H1 (cell line): ENCODE data around the gene STAC. TPM values are rescaled to one million over a fixed set of nuclear protein-coding genes. Genes with fewer than 3 reads are reported as not detected.

Source experiments
- CTCF ChIA-PET: fragments of 300-600 bp; sonication (Branson Sonifier 250); formaldehyde crosslinking; loops from one replicate; lab custom pipeline; 2021; ENCODE audit not compliant: partially characterized antibody; lab: Charles Lee
- POLR2A ChIA-PET: fragments of 300-600 bp; sonication (Branson Sonifier 250); formaldehyde crosslinking; loops from one replicate; lab custom pipeline; 2021; ENCODE audit warnings: inconsistent platforms; ENCODE audit not compliant: partially characterized antibody; lab: Charles Lee
- DNase-seq, 2 experiments: peaks; one replicate each; pipeline versions ENCODE4 v3.0.0 to v3.0.0-alpha.2; 2010 to 2022; ENCODE audit warnings: low spot score in 2 of 2, low read depth in 1 of 2, mixed read lengths in 1 of 2
- FAIRE-seq: peaks from 2 replicates; lab custom pipeline; 2011; peaks lifted over from hg19 to GRCh38; lab: Jason Lieb, UNC
- H2AFZ ChIP-seq: 2 replicates; pipeline ENCODE4 v1.8.1; 2012; ENCODE audit warnings: low read length, inconsistent platforms
- H2AK5ac ChIP-seq: 2 replicates; pipeline ENCODE4 v1.6.1; 2013; ENCODE audit warnings: low read depth, low read length
- H2BK120ac ChIP-seq: replicated peaks from 2 replicates; pipeline ENCODE3; 2013; ENCODE audit warnings: low read depth, low read length, inconsistent platforms
- H2BK12ac ChIP-seq: 2 replicates; pipeline ENCODE4 v1.6.1; 2013; ENCODE audit warnings: low read depth, low read length
- H2BK15ac ChIP-seq: 2 replicates; pipeline ENCODE4 v1.6.1; 2013; ENCODE audit warnings: low read length
- H2BK20ac ChIP-seq: 2 replicates; pipeline ENCODE4 v1.6.1; 2013; ENCODE audit warnings: low read length
- H2BK5ac ChIP-seq: 2 replicates; pipeline ENCODE4 v1.6.1; 2013; ENCODE audit warnings: low read depth, low read length
- H3K14ac ChIP-seq: 2 replicates; pipeline ENCODE4 v1.6.1; 2013; ENCODE audit warnings: inconsistent platforms; ENCODE audit not compliant: insufficient read length
- H3K18ac ChIP-seq: 2 replicates; pipeline ENCODE4 v1.6.1; 2013; ENCODE audit warnings: low read length; ENCODE audit errors: extremely low read depth
- H3K23ac ChIP-seq: 2 replicates; pipeline ENCODE4 v1.6.1; 2013; ENCODE audit warnings: inconsistent platforms; ENCODE audit not compliant: insufficient read length
- H3K23me2 ChIP-seq: 2 replicates; pipeline ENCODE4 v1.6.1; 2013; ENCODE audit warnings: low read depth, low read length
- H3K27ac ChIP-seq: 2 replicates; pipeline ENCODE4 v1.6.1; 2011; ENCODE audit warnings: low read depth, low read length, inconsistent platforms
- H3K27me3 ChIP-seq, 4 experiments: replicated peaks in 1 of 4; 1 replicate in 1 of 4; 2 replicates in 3 of 4; pipeline versions ENCODE4 v1.6.1 to v1.8.1; 2011 to 2013; ENCODE audit warnings: low read length in 3 of 4, mild to moderate bottlenecking in 3 of 4, inconsistent platforms in 2 of 4, mixed read lengths in 2 of 4, moderate library complexity in 1 of 4; ENCODE audit not compliant: control insufficient read depth in 3 of 4, insufficient read depth in 3 of 4; ENCODE audit errors: extremely low read depth in 1 of 4
- H3K36me3 ChIP-seq, 4 experiments: 2 replicates each; pipeline versions ENCODE4 v1.6.1 to v1.8.1; 2011 to 2013; ENCODE audit warnings: mild to moderate bottlenecking in 4 of 4, low read length in 3 of 4, moderate library complexity in 2 of 4, control low read depth in 1 of 4, inconsistent platforms in 1 of 4; ENCODE audit not compliant: insufficient read depth in 4 of 4, control insufficient read depth in 2 of 4
- H3K4ac ChIP-seq: replicated peaks from 2 replicates; pipeline ENCODE3; 2013; ENCODE audit warnings: low read length, low read depth, mixed read lengths, inconsistent platforms; ENCODE audit not compliant: insufficient read length
- H3K4me1 ChIP-seq, 4 experiments: replicated peaks in 1 of 4; 1 replicate in 1 of 4; 2 replicates in 3 of 4; pipeline versions ENCODE4 v1.6.1 to v1.8.1; 2011 to 2013; ENCODE audit warnings: low read length in 3 of 4, inconsistent platforms in 2 of 4, mixed read lengths in 1 of 4; ENCODE audit not compliant: insufficient read depth in 4 of 4, control insufficient read depth in 3 of 4
- H3K4me2 ChIP-seq, 2 experiments: 2 replicates each; pipeline versions ENCODE4 v1.6.1 to v1.8.1; 2011 to 2013; ENCODE audit warnings: low read depth in 2 of 2, low read length in 2 of 2, control low read depth in 1 of 2, inconsistent platforms in 1 of 2, mild to moderate bottlenecking in 1 of 2; ENCODE audit not compliant: insufficient read depth in 1 of 2
- H3K4me3 ChIP-seq, 4 experiments: fragments of 200-600, 300-600 bp in 1 of 4; sonication (generic), shearing (Covaris generic), sonication (Bioruptor Twin) in 1 of 4; 2 replicates each; pipeline versions ENCODE4 v1.5.1 to v1.8.1; 2011 to 2016; ENCODE audit warnings: low read length in 4 of 4, low read depth in 3 of 4, control low read depth in 2 of 4, inconsistent platforms in 2 of 4, mild to moderate bottlenecking in 2 of 4, mixed read lengths in 1 of 4, moderate library complexity in 1 of 4; ENCODE audit not compliant: insufficient read depth in 2 of 4; ENCODE audit errors: extremely low read depth in 1 of 4
- H3K56ac ChIP-seq: replicated peaks from 2 replicates; pipeline ENCODE3; 2013; ENCODE audit warnings: low read depth, mild to moderate bottlenecking, mixed read lengths, low read length, inconsistent platforms; ENCODE audit not compliant: insufficient read length
- H3K79me1 ChIP-seq: 2 replicates; pipeline ENCODE4 v1.6.1; 2013; ENCODE audit warnings: low read depth, low read length, control low read depth
- H3K79me2 ChIP-seq, 2 experiments: 2 replicates each; pipeline versions ENCODE4 v1.6.1 to v1.8.1; 2012 to 2013; ENCODE audit warnings: low read length in 2 of 2, mild to moderate bottlenecking in 2 of 2, inconsistent platforms in 1 of 2; ENCODE audit not compliant: insufficient read depth in 2 of 2, control insufficient read depth in 1 of 2
- H3K9ac ChIP-seq, 4 experiments: replicated peaks in 1 of 4; 1 replicate in 1 of 4; 2 replicates in 3 of 4; pipeline versions ENCODE4 v1.6.1 to v1.8.1; 2011 to 2013; ENCODE audit warnings: low read depth in 3 of 4, low read length in 3 of 4, control low read depth in 2 of 4, mild to moderate bottlenecking in 2 of 4, moderate library complexity in 2 of 4, inconsistent platforms in 1 of 4; ENCODE audit errors: extremely low read depth in 1 of 4
- H3K9me3 ChIP-seq, 2 experiments: 2 replicates each; pipeline versions ENCODE4 v1.6.1 to v1.8.1; 2012 to 2013; ENCODE audit warnings: mild to moderate bottlenecking in 2 of 2, moderate library complexity in 2 of 2, control low read depth in 1 of 2, inconsistent platforms in 1 of 2, low read depth in 1 of 2, low read length in 1 of 2, mixed read lengths in 1 of 2; ENCODE audit not compliant: insufficient read depth in 2 of 2
- H4K20me1 ChIP-seq, 2 experiments: replicated peaks in 1 of 2; 2 replicates each; pipeline versions ENCODE3 to v1.8.1; 2011 to 2013; ENCODE audit warnings: inconsistent platforms in 2 of 2, low read length in 2 of 2, mild to moderate bottlenecking in 1 of 2; ENCODE audit not compliant: insufficient read depth in 2 of 2, control insufficient read depth in 1 of 2
- H4K5ac ChIP-seq: 2 replicates; pipeline ENCODE4 v1.6.1; 2013; ENCODE audit warnings: low read length, low read depth, mixed read lengths, inconsistent platforms; ENCODE audit not compliant: insufficient read length
- H4K8ac ChIP-seq: 2 replicates; pipeline ENCODE4 v1.8.0; 2013; ENCODE audit warnings: mild to moderate bottlenecking, moderate library complexity, low read length, inconsistent platforms; ENCODE audit not compliant: insufficient read depth; ENCODE audit errors: extremely low read depth
- H4K91ac ChIP-seq: replicated peaks from 2 replicates; pipeline ENCODE3; 2013; ENCODE audit warnings: low read length, mixed read lengths, inconsistent platforms; ENCODE audit not compliant: insufficient read length
- CEBPB ChIP-seq: IDR thresholded peaks from 2 replicates; pipeline ENCODE4 v1.6.1; 2012; ENCODE audit warnings: low read depth, low read length
- GTF2F1 ChIP-seq: IDR thresholded peaks from 2 replicates; pipeline ENCODE4 v1.6.1; 2012; ENCODE audit warnings: low read depth, low read length, improper control_type of control experiment, borderline replicate concordance
- KDM4A ChIP-seq: IDR thresholded peaks from one replicate; pipeline ENCODE4 v1.7.1; 2012; ENCODE audit warnings: low read depth, mild to moderate bottlenecking, moderate library complexity, low read length, inconsistent platforms; ENCODE audit not compliant: severe bottlenecking
- POU5F1 ChIP-seq: IDR thresholded peaks from 2 replicates; pipeline ENCODE4 v1.6.1; 2011; ENCODE audit warnings: low read depth, mild to moderate bottlenecking, low read length, moderate library complexity
- SAP30 ChIP-seq: fragments of 300-600 bp; sonication (generic); IDR thresholded peaks from 2 replicates; pipeline ENCODE4 v1.7.1; 2012; ENCODE audit warnings: low read length, moderate library complexity, mild to moderate bottlenecking, inconsistent platforms; ENCODE audit not compliant: insufficient read depth, insufficient replicate concordance
- WGBS, 2 experiments: shearing (Covaris generic) in 1 of 2; methylation state at CpG; one replicate each; pipeline versions ENCODE4 v1.1.6 to v1.1.7; 2013 to 2015; ENCODE audit warnings: low lambda C conversion rate in 2 of 2, mixed read lengths in 2 of 2, inconsistent platforms in 1 of 2, low coverage in 1 of 2, missing lambda C conversion rate in 1 of 2; ENCODE audit not compliant: insufficient replicate concordance in 2 of 2, insufficient coverage in 1 of 2, insufficient read length in 1 of 2; ENCODE audit errors: extremely low coverage in 1 of 2, missing lambda C conversion rate in 1 of 2; 5-methylcytosine and 5-hydroxymethylcytosine counted together
- polyA plus RNA-seq, 7 experiments: library from polyadenylated mRNA; depleted of rRNA in 3 of 7; stranded (reverse) in 5 of 7; unstranded in 2 of 7; fragments of >200 nt in 5 of 7; fragments of 200-250 nt in 2 of 7; gene quantifications; 1 replicate in 5 of 7; 2 replicates in 1 of 7; 4 replicates in 1 of 7; pipeline versions ENCODE4 v1.2.1 to v1.2.3, GENCODE V29; 2011 to 2013; ENCODE audit warnings: missing spikeins in 2 of 7, mixed read lengths in 2 of 7
- total RNA-seq: library from RNA; stranded (reverse); fragmentation: NEBNext Ultra II Directional; extraction: Animal tissue kit (Norgen Biotek cat#: 25700); gene quantifications from 2 replicates; pipeline ENCODE4 v1.2.1, GENCODE V29; 2021

The STAC gene
- total and polyA plus RNA-seq, 2 of the 8 experiments (the other 6 are each of a cell fraction or from before 2014, with no cell fraction given): 8.0 to 18.1 TPM

- ChIA-PET POLR2A (no interaction called here), CTCF (no interaction called here)
- Histone ChIP-seq H2BK120ac (no peak overlapping the region), H3K9ac (no peak overlapping the region), H3K4ac (no peak overlapping the region), H3K4me3 (no peak overlapping the region), H3K79me1 (no peaks in the 10 kb centered on the region), H2BK5ac (no peak overlapping the region), H4K8ac (no peak overlapping the region), H3K18ac (no peak overlapping the region), H3K56ac (no peak overlapping the region), H2AK5ac (no peak overlapping the region), H3K27me3 (no peaks in the 10 kb centered on the region), H3K23ac (no peak overlapping the region), H3K4me2 (no peak overlapping the region), H2AFZ (no peak overlapping the region), H3K9me3 (peaks cover 4 to 17% of the 10 kb centered on the region in 2 experiments; a peak in 2 of 4 replicates), H3K36me3 (no peaks in the 10 kb centered on the region), H4K91ac (no peak overlapping the region), H3K79me2 (no peaks in the 10 kb centered on the region), H2BK20ac (no peak overlapping the region), H3K27ac (no peak overlapping the region), H2BK15ac (no peak overlapping the region), H3K14ac (no peak overlapping the region), H3K4me1 (no peaks in the 10 kb centered on the region), H2BK12ac (no peak overlapping the region), H4K20me1 (no peaks in the 10 kb centered on the region), H3K23me2 (no peaks in the 10 kb centered on the region), H4K5ac (no peak overlapping the region)
- 88% methylated on average over 1 of the region's 1 CpG; no CpG with 5 or more reads in 1 of the 2 experiments for WGBS, 2 experiments
- DNase-seq (no peak), FAIRE-seq (no peak)
- TF ChIP-seq POU5F1 (no peak), GTF2F1 (no peak), CEBPB (no peak), SAP30 (no peak), KDM4A (no peak)
Observed at GRCh38 chr3:36579746-36580145, 199.4 kb downstream of the STAC start.
